Stomach smooth muscle (tissue), 2 donors: Measurements from ENCODE around the gene ITSN2.

Experiments
- H3K27ac ChIP-seq: one replicate; pipeline ENCODE4 v1.7.0; 2013; ENCODE audit warnings: mild to moderate bottlenecking, low read length, inconsistent platforms
- H3K27me3 ChIP-seq, 2 donors: one replicate each; pipeline ENCODE4 v1.7.0; 2013; ENCODE audit warnings: low read length in 2 of 2; ENCODE audit not compliant: insufficient read depth in 2 of 2, control insufficient read depth in 1 of 2
- H3K36me3 ChIP-seq, 2 donors: one replicate each; pipeline ENCODE4 v1.7.0; 2013; ENCODE audit warnings: low read length in 2 of 2; ENCODE audit not compliant: control insufficient read depth in 2 of 2, insufficient read depth in 2 of 2
- H3K4me1 ChIP-seq: one replicate; pipeline ENCODE4 v1.7.0; 2013; ENCODE audit warnings: low read length; ENCODE audit not compliant: control insufficient read depth, insufficient read depth
- H3K4me3 ChIP-seq, 2 donors: one replicate each; pipeline ENCODE4 v1.7.0; 2013; ENCODE audit warnings: low read length in 2 of 2
- H3K9ac ChIP-seq, 2 donors: one replicate each; pipeline ENCODE4 v1.7.0; 2013; ENCODE audit warnings: low read length in 2 of 2, mild to moderate bottlenecking in 1 of 2
- H3K9me3 ChIP-seq, 2 donors: one replicate each; pipeline ENCODE4 v1.7.0; 2013; ENCODE audit warnings: low read length in 2 of 2; ENCODE audit not compliant: control insufficient read depth in 2 of 2
- donor health status: healthy.
- donor health status: Pancreatic carcinoma.

Gene ITSN2

GRCh38 chr2:24160761-24161160, 199.6 kb downstream of the ITSN2 start:
- Histone ChIP-seq H3K9me3 (peaks cover 0 to 3% of the 10 kb centered on the region in 2 donors), H3K36me3 (no peaks in the 10 kb centered on the region), H3K4me3 (no peak overlapping the region), H3K4me1 (no peaks in the 10 kb centered on the region), H3K9ac (no peak overlapping the region), H3K27me3 (no peaks in the 10 kb centered on the region), H3K27ac (no peak overlapping the region)

GRCh38 chr2:24159708-24160107, 200.6 kb downstream of the ITSN2 start:
- Histone ChIP-seq H3K4me3 (no peak overlapping the region), H3K9me3 (peaks cover 0 to 3% of the 10 kb centered on the region in 2 donors), H3K27ac (no peak overlapping the region), H3K27me3 (no peaks in the 10 kb centered on the region), H3K36me3 (no peaks in the 10 kb centered on the region), H3K4me1 (no peaks in the 10 kb centered on the region), H3K9ac (no peak overlapping the region)

GRCh38 chr2:24158131-24158530, 202.2 kb downstream of the ITSN2 start:
- Histone ChIP-seq H3K4me1 (no peaks in the 10 kb centered on the region), H3K27me3 (no peaks in the 10 kb centered on the region), H3K36me3 (peaks cover 2 to 8% of the 10 kb centered on the region in 2 donors), H3K9ac (no peak overlapping the region), H3K4me3 (no peak overlapping the region), H3K9me3 (peaks cover 0 to 3% of the 10 kb centered on the region in 2 donors), H3K27ac (no peak overlapping the region)

- Histone ChIP-seq H3K9me3 (no peaks in the 10 kb centered on the region), H3K27me3 (no peaks in the 10 kb centered on the region), H3K27ac (no peak overlapping the region), H3K9ac (no peak overlapping the region), H3K4me1 (no peaks in the 10 kb centered on the region), H3K4me3 (no peak overlapping the region), H3K36me3 (peaks cover 5 to 19% of the 10 kb centered on the region in 2 donors)
Measured at GRCh38 chr2:24153478-24153877, 206.9 kb downstream of the ITSN2 start.
